Activated T-helper 2 cell treated with anti-CD3 and anti-CD28 coated beads, Interferon-gamma antibody, Interleukin-2, Interleukin-4, amounts not matched to agents 10 μg/mL and 5 μg/mL and 100 μg/mL, durations not matched to agents 14 hours and 24 hours and 36 hours (primary cell): ENCODE measurements around the gene DNAJC5. TPM values are rescaled to one million over a fixed set of nuclear protein-coding genes. Genes with fewer than 3 reads are reported as not detected.
A peak's percentile ranks its signal among the peaks of the same experiment; 100 is the strongest.
"Not testable (repeated sequence)": the region's sequence is repeated elsewhere in the genome, so short reads cannot be mapped to it uniquely, and the experiment has no call there.

Source experiments
- DNase-seq: peaks from one replicate; pipeline ENCODE4 v3.0.0; 2021; ENCODE audit warnings: low spot score
- H3K27ac Mint-ChIP-seq: one replicate; pipeline ENCODE4 v1.8.0; 2021; ENCODE audit warnings: mixed read lengths
- H3K27me3 Mint-ChIP-seq: one replicate; pipeline ENCODE4 v1.8.0; 2021; ENCODE audit warnings: low read depth, mixed read lengths
- H3K36me3 Mint-ChIP-seq: one replicate; pipeline ENCODE4 v1.8.0; 2021; ENCODE audit warnings: low read depth, mixed read lengths
- H3K4me1 Mint-ChIP-seq: one replicate; pipeline ENCODE4 v1.8.0; 2021; ENCODE audit warnings: low read depth, mixed read lengths
- H3K4me3 Mint-ChIP-seq: one replicate; pipeline ENCODE4 v1.8.0; 2021; ENCODE audit warnings: low read depth, mild to moderate bottlenecking, moderate library complexity, mixed read lengths
- H3K9me3 Mint-ChIP-seq: one replicate; pipeline ENCODE4 v1.8.0; 2021; ENCODE audit warnings: mixed read lengths
- intact Hi-C: fragments of 100-400 bp; cut with micrococcal nuclease; formaldehyde crosslinking; loops from one replicate; pipeline ENCODE4 v1.15.1; 2023
- total RNA-seq: library from RNA; stranded (reverse); gene quantifications from 2 replicates; pipeline ENCODE4 v1.2.3, GENCODE V29; 2022

The DNAJC5 gene
- 38.1 and 40.0 TPM in 2 replicates for total RNA-seq

DNA sequence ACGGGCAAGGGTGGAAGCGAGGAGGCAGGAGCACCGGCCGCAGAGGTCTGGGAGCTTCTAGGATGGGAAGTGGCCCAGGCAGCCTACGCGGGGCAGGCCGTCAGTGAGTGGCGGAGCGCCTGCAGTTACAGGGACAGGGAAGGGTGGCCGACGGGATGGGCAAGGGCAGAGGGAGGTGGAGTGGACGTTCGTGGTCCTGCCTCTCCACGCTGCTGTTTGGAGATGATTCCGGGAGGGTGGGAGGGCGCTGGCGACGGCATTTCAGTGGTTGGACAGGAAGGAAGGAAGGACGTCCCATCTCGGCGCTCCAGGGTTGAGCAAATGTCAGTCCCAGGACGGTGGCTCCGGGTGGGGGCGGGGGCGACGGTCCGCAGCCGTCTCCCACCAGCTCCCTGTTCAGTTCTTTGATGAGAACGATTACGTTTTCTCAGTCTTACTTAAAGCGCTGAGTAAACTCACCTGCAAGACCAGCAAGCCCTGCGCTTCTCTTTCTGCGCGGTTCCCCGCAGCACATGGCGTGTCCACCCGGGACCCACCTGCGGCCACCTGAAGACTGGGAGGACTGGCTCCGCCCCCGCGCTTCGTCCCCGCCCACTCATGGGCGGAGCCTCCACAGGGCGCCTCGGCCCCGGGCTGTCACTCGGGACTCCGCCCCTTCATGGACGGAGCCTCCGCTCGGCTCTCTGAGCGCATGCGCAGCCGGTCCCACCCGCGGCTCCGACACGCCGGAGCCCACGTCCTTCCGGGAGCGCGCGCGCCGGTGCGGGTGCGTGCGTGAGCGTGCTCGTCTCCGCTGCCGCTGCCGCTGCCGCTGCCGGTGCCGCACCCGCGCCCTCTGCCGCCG lies at the start of gene DNAJC5:
Gene DNAJC5 (plus strand): TSS at position 769 of the 844 bp plus-strand sequence. CDS start 33,220 bp downstream, outside the sequence.
- H3K27me3 Mint-ChIP-seq, result no peaks in the 10 kb centered on the region
- peaks cover 36% of the 10 kb centered on the region for H3K4me1 Mint-ChIP-seq
- peak within 1 kb of the TSS; percentile 97 for H3K4me3 Mint-ChIP-seq
- intact Hi-C loops, result loop anchor here (2.0 to 10.0 kb wide), 2 partner anchors 30 to 140 kb away; partner anchors contain the start of genes C20orf204 and TPD52L2
- H3K27ac Mint-ChIP-seq, result peak within 1 kb of the TSS; percentile 94
- no peaks in the 10 kb centered on the region for H3K9me3 Mint-ChIP-seq
- DNase-seq, result peak; percentile 95
- peaks cover 36% of the 10 kb centered on the region for H3K36me3 Mint-ChIP-seq

DNA sequence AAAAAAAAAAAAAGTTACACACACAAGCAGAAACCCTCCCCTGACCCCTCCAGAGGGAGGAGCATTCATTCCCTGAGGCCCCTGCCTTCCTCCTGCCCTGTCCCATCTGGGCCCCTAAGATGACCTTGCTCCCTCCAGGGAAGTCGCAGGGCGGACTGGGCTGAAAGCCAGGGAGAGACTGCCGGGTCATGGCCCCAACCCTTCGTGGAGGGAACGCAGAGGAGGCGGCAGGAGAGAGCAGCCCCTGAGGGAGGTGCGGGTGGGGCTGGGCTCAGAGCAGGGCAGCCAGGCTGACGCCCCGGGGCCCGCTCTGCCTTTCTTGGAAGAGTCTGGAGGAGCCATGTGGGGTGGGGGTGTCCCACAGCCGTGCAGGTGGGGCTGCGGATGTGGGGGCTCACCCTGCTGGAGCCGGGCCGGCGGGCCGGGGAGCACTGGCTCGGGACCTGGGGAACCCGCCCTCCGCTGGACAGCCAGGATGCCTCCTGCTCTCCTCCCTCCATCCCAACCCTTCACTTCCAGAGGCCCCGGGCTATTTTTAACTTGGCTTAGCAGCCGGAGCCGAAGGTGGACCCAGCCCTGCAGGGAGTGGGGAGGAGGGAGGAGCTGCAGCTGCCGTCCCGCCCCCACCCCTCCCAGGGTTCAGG lies 48.7 kb upstream of the DNAJC5 start:
- no peak overlapping the region for H3K4me3 Mint-ChIP-seq
- no peak for DNase-seq
- peaks cover 29% of the 10 kb centered on the region for H3K27me3 Mint-ChIP-seq
- no peaks in the 10 kb centered on the region for H3K9me3 Mint-ChIP-seq
- H3K36me3 Mint-ChIP-seq, result no peaks in the 10 kb centered on the region
- intact Hi-C loops, result no loop called here
- H3K4me1 Mint-ChIP-seq, result peaks cover 13% of the 10 kb centered on the region
- no peak overlapping the region for H3K27ac Mint-ChIP-seq

DNA sequence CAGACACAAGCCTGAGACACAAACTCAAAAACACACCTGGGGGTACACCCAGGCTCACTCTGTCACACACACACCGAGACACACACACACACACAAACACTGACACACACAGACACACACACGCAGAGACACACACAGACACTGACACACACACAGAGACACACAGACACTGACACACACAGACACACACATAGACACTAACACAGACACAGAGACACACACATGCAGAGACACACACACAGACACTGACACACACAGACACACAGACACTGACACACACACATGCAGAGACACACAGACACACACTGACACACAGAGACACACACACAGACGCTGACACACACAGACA lies 48.1 kb upstream of the DNAJC5 start:
- Mint-ChIP-seq H3K27ac (no peak overlapping the region), H3K27me3 (peaks cover 27% of the 10 kb centered on the region)

GRCh38 chr20:63847237-63848002 lies 47.5 kb upstream of the DNAJC5 start:
- DNase-seq, result no peak
- peaks cover 15% of the 10 kb centered on the region for H3K4me1 Mint-ChIP-seq
- no peak overlapping the region for H3K4me3 Mint-ChIP-seq
- intact Hi-C loops, result no loop called here
- peaks cover 27% of the 10 kb centered on the region for H3K27me3 Mint-ChIP-seq
- no peak overlapping the region for H3K27ac Mint-ChIP-seq
- H3K36me3 Mint-ChIP-seq, result no peaks in the 10 kb centered on the region
- H3K9me3 Mint-ChIP-seq, result no peaks in the 10 kb centered on the region

More for the DNA sequence above, 48.1 kb upstream of the DNAJC5 start:
- DNase-seq, result no peak
- no peak overlapping the region for H3K4me3 Mint-ChIP-seq
- peaks cover 15% of the 10 kb centered on the region for H3K4me1 Mint-ChIP-seq
- H3K36me3 Mint-ChIP-seq, result no peaks in the 10 kb centered on the region
- H3K9me3 Mint-ChIP-seq, result no peaks in the 10 kb centered on the region
- intact Hi-C loops, result no loop called here

- no peak overlapping the region for H3K4me3 Mint-ChIP-seq
These were observed 46.7 kb upstream of the DNAJC5 start for GRCh38 chr20:63848003-63848911.

GRCh38 chr20:63850689-63851547 lies 44.0 kb upstream of the DNAJC5 start:
- Mint-ChIP-seq H3K27me3 (peaks cover 9% of the 10 kb centered on the region), H3K9me3 (no peaks in the 10 kb centered on the region), H3K36me3 (no peaks in the 10 kb centered on the region), H3K4me1 (peaks cover 11% of the 10 kb centered on the region), H3K27ac (no peak overlapping the region), H3K4me3 (no peak overlapping the region)
- intact Hi-C loops, result no loop called here
- DNase-seq, result no peak

More at GRCh38 chr20:63848003-63848911, 46.7 kb upstream of the DNAJC5 start:
- intact Hi-C loops, result no loop called here
- H3K9me3 Mint-ChIP-seq, result no peaks in the 10 kb centered on the region
- H3K27me3 Mint-ChIP-seq, result peaks cover 25% of the 10 kb centered on the region
- H3K4me1 Mint-ChIP-seq, result peaks cover 15% of the 10 kb centered on the region
- no peak overlapping the region for H3K27ac Mint-ChIP-seq
- DNase-seq, result no peak
- H3K36me3 Mint-ChIP-seq, result no peaks in the 10 kb centered on the region

GRCh38 chr20:63851548-63851943 lies 43.4 kb upstream of the DNAJC5 start:
- DNase-seq, H3K9me3 Mint-ChIP-seq, H3K27ac Mint-ChIP-seq, intact Hi-C loops, H3K4me3 Mint-ChIP-seq, H3K36me3 Mint-ChIP-seq, H3K27me3 Mint-ChIP-seq: not testable (repeated sequence)
- peaks cover 11% of the 10 kb centered on the region for H3K4me1 Mint-ChIP-seq

- H3K4me3 Mint-ChIP-seq, H3K27ac Mint-ChIP-seq, DNase-seq, H3K36me3 Mint-ChIP-seq, H3K27me3 Mint-ChIP-seq, intact Hi-C loops, H3K9me3 Mint-ChIP-seq: not testable (repeated sequence)
- H3K4me1 Mint-ChIP-seq, result peaks cover 12% of the 10 kb centered on the region
These were observed 41.2 kb upstream of the DNAJC5 start for GRCh38 chr20:63853733-63854068.

GRCh38 chr20:63854069-63854765 lies 40.7 kb upstream of the DNAJC5 start:
- peaks cover 6% of the 10 kb centered on the region for H3K27me3 Mint-ChIP-seq
- no peak overlapping the region for H3K27ac Mint-ChIP-seq
- DNase-seq, result no peak
- peaks cover 16% of the 10 kb centered on the region for H3K4me1 Mint-ChIP-seq
- H3K36me3 Mint-ChIP-seq, result no peaks in the 10 kb centered on the region
- intact Hi-C loops, result no loop called here
- no peaks in the 10 kb centered on the region for H3K9me3 Mint-ChIP-seq
- H3K4me3 Mint-ChIP-seq, result no peak overlapping the region

DNA sequence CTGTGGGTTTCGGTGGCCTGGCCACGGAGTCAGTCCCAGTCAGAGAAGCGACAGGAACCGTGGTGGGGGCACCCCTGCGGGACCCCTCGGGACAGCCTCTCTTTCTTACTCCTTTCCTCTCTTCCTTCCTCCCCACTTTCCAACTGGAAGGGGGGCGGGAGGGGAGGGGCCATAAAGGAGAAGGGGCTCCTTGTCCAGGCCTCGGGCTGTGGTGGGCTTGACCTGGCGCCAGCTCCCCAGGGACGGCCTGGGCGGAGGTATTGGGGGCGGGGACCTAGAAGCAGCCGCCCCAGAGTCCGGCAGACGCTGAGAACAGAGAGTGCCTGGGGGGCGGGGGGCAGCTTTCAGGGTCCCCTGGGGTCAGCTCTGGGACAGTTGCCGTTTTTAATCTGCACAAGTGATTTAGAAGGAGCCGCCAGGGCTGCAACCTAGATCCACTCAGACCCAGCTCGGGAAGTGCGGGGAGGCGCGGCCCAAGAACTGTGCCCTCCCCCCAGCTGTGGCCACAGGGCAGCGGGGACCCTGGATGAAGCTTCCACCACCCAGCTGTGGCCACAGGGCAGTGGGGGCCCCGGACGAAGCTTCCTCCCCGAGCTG lies 40.1 kb upstream of the DNAJC5 start:
- Mint-ChIP-seq H3K9me3 (no peaks in the 10 kb centered on the region), H3K27me3 (peaks cover 6% of the 10 kb centered on the region), H3K4me1 (peaks cover 16% of the 10 kb centered on the region), H3K27ac (no peak overlapping the region), H3K36me3 (no peaks in the 10 kb centered on the region), H3K4me3 (no peak overlapping the region)
- intact Hi-C loops, result no loop called here
- no peak for DNase-seq
